SW480 (cell line): Measurements from ENCODE around the gene CELA3B.
A peak's percentile ranks its signal among the peaks of the same experiment; 100 is the strongest.
"Not testable (repeated sequence)": the region's sequence is repeated elsewhere in the genome, so short reads cannot be mapped to it uniquely, and the experiment has no call there.

Experiments
- DNase-seq: peaks from one replicate; pipeline ENCODE4 v3.0.0-alpha.2; 2016; ENCODE audit warnings: low spot score

The CELA3B gene

DNA sequence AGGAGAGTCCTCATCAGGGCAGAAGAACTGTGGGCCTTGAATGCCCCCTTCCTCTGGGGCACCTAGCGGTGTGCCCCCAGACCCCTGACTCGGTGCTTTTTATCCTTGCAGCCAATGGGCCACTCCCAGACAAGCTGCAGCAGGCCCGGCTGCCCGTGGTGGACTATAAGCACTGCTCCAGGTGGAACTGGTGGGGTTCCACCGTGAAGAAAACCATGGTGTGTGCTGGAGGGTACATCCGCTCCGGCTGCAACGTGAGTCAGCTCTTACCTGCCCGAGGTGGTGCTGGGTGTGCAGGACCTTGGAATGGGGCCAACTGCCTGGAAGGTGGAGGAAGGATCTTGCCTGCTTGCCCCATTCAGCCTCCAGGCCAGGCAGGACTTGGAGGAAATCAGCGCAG is 30.4 kb downstream of the CELA3B start:
- DNase-seq, result not testable (repeated sequence)

DNA sequence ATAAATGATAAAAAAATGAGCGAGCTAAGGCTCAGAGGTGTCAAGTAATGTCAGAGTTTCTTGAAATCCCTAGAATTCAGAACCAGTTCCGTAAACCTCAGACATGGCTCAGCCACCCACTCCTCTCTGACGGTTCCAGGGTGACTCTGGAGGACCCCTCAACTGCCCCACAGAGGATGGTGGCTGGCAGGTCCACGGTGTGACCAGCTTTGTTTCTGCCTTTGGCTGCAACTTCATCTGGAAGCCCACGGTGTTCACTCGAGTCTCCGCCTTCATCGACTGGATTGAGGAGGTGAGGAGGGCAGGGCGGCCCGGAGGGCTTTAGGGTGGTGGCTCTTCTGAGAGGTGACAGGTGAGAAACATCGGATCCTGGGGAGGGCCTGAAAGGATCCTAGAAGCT is 32.7 kb downstream of the CELA3B start:
- not testable (repeated sequence) for DNase-seq

DNA sequence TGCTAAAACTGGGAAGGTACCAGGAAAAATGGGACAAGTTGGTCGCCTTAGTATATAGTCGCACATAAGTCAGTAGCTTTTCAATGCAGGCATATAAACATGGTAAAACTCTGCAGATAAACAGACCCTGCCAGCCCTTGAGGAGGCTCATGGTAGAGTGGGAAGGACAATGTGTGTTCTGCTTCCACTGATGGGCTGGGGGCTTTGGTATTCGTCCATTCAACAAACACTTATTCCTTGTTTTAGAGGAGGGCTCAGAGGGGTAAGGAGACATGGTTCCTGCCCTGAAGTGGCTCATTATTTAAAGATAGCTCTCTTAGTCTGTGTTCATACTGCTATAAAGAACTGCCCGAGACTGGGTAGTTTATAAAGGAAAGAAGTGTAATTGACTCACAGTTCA is 35.9 kb downstream of the CELA3B start:
- not testable (repeated sequence) for DNase-seq

DNA sequence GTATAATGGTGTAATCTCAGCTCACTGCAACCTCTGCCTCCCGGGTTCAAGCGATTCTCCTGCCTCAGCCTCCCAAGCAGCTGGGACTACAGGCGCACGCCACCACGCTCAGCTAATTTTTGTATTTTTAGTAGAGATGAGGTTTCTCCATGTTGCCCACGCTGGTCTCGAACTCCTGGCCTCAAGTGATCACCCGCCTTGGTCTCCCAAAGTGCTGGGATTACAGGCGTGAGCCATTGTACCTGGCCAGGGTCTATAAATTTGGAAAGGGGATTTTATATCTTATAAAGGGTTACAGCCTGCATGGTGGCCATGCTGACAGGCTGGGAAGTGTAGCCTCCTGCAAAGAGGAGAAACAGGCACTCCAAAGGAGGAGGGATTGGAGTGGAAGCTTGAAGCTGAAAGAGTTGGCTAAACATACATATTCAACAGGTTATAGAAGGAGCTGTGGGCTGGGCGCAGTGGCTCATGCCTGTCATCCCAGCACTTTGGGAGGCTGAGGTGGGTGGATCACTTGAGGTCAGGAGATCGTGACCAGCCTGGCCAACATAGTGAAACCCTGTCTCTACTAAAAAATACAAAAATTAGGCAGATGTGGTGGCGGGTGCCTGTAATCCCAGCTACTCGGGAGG is 37.9 kb downstream of the CELA3B start:
- DNase-seq, result not testable (repeated sequence)

DNA sequence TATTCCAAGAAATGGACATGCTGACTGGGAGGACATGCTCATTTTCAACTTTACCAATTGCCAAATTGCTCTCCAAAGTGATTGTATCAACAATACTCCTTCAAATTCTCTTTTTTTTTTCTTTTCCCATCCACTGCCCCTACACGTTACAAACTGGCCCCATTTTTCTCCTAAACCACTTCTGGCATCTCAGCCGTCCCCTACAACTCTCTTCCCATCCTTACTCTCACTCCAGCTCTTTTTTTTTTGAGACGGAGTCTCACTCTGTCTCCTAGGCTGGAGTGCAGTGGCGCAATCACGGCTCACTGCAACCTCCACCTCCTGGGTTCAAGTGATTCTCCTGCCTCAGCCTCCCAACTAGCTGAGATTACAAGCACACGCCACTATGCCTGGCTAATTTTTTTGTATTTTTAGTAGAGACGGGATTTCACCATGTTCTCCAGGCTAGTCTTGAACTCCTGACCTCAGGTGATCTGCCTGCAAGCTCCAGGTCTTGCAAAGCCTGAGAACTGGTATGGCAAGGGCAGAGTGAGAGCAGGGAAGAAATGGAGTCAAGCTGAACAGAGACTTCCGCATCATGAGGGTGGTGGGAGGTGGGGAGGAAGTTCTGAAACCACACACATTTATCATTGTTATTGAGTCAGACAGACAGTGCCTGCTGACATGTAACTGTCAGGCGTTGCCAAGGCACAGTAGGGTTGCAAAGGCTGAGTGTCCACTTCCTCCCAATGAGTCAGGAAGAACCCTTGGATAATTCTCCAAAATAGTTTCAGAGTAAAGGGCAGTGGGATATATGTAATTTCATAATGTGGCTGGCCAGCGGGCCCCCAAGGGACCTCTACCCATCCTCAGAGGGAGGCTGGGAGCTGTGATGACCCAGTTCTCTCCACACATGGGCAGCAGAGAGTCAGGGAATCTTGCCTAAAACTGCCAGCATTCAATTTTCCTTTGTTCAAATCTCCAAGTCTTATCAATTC is 42.0 kb downstream of the CELA3B start:
- DNase-seq, result peak; percentile 40

DNA sequence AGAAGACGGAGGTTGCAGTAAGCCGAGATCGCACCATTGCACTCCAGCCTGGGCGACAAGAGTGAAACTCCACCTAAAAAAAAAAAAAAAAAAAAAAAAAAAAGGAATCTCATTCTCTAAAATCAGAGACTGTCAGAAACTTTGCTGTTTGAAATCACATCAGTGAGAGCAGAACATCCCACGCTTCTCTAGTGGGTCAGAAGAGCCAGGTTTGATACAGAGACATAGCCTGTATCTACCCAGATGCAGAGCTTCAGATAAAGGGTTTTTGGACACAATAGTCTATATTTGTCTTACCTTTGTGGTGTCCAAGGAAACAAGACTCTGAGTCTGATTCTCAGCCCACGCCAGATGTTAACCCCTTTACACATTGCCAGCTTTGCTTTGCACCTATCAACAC is 44.2 kb downstream of the CELA3B start:
- no peak for DNase-seq

DNA sequence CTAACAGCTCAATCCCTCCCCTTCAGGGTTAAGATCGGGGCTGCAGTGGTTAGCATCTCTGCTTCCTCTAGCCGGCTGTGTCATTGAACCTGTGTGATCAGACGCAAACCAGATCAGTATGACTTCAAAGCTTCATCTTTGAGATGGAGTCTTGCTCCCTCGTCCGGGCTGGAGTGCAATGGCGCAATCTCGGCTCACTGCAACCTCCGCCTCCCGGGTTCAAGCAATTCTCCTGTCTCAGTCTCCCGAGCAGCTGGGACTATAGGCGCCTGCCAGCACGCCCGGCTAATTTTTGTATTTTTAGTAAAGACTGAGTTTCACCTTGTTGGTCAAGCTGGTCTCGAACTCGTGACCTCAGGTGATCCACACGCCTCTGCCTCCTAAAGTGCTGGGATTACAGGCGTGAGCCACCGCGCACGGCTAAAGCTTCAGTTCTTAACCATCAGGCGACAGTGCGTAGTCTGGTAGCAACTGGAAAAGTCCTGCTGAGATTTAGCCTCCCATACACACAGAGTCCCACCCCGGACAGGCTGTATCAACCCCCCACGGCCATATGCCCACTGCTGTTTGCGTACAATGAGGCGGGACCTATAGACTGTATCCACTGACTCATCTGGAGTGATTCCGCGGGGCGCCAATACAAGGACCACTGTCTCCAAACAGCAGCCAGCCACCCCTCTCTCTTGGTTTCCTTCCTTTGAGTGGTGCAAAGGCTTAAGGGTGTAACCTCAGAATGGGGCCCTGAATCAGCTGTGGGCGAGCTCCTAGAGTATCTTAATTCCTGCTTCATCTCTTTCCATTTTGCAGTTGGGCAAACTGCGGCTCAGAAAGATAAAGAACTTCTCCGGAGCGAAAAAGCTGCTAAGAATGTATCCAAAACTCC is 47.9 kb downstream of the CELA3B start:
- DNase-seq, result peak; percentile 63

DNA sequence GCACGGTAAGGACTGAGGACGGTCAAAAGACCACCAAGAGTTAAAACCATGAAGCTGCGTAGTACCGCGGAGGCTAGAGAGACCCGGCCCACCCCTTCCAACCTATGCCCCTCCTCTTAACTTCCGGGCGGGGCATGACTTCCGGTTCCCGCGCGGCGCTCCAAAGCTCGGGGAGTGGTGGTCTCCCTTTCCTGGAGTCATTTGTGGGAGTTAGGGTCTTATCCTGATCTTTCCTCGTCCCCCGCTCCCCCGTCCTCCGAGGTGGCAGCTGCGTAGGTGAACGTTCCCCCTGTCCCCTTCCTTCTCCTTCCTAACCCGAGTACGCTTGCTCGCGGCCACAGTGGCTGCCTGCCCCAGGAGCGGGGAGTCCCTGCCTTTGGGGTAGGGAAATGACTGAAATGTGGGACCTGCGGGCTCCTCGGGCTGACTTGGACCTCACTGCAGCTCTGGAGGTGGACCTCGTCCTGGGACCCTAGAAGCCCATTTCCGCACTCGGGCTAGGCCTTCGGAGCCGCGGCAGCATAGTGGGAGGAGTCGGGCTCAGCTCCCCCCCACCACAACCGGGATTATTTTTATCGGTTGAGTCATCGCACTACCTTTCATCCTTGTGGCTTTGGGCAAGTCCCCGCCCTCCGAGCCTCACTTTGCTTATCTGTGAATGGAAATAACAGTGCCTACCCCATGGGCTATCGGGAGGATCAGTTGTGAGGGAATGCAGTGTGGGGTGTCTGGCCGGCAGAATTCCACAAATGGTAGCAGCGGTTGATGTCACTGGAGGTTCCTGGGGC is 48.7 kb downstream of the CELA3B start:
- peak; percentile 94 for DNase-seq

DNA sequence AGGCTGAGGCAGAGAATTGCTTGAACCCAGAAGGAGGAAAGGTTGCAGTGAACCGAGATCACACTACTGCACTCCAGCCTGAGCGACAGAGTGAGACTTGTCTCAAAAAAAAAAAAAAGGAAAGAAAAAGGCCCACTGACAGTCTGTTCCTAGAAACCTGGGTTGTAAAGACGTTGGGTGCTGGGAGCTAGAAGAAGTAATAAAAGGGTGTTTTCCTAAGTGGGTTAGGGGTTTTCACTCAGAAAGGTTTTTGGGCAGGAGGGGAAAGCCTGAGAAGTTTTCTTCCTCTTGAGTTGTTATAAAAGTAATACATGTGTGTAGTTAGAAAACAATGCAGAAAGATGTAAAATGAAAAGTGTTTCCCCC is 50.1 kb downstream of the CELA3B start:
- no peak for DNase-seq

DNA sequence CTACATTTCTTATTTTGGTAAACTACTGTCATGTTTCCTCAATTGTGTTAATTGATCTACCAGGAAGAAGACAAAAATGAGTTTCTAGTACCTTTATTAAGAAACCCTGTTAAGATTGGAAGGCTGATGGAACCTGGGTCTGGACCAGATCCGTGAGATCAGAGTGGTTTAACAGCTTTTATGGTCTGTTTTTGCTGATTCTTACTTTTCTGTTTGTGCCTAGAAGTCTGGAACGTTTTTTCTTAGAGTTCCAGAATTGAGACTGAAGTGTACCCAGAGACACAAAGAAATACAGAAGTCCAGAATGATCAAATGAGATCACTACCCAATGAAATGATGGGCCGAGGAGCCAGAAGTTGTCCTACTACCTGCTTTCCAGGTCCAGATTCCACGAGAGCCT is 53.2 kb downstream of the CELA3B start:
- DNase-seq, result no peak

DNA sequence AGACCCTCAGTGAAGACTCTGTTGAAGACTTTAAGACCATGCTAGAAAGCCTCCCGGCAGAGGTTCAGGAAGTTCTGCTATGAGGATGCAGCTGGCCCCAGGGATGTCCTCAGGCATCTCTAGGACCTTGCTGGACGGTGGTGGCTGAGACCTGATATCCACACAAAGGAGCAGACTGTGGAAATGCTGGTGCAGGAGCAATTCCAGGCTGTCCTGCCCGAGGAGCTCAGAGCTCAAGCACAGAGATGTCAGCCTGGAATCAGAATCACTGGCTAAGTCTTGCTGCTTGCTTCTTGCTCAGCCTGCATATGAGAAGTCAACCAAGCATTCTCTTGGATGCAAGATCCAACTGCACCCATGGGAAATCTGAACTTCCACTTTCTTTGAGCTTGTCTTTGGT is 53.7 kb downstream of the CELA3B start:
- no peak for DNase-seq

DNA sequence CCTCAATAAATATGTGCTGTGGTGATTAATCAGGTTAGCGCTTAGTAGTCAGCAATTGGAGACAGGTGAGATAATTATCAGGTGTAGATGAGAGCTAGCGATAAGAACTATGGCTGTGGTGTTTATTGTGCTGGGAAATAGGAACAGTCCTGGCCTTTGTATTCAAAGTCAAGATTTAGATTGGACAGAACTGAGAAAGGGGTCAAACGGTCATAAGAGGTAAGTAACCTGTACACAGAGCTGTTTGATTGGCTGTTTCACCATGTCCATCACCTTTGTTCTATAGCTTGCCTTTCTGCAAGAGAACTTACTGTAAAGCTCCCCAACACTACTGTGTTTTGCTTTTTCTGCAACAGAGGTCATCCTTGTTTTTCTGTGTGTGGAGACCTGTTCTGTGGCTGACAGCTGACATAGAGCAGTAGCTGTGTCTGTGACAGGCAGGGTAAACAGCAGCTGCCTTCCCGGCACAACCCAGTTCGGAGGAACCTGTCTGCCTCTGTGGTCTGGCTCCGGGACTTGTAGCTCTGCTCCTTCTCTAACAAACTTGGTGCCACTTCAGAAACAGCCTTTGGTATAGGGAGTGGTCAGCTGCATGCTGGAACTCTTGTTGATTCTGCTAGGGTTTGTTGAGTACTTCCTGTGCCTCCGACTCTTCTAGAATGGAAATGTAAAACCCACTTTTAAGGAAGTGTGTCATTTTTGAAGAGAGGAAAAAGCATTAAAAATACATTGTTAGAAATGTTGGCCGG is 54.6 kb downstream of the CELA3B start:
- DNase-seq, result no peak

DNA sequence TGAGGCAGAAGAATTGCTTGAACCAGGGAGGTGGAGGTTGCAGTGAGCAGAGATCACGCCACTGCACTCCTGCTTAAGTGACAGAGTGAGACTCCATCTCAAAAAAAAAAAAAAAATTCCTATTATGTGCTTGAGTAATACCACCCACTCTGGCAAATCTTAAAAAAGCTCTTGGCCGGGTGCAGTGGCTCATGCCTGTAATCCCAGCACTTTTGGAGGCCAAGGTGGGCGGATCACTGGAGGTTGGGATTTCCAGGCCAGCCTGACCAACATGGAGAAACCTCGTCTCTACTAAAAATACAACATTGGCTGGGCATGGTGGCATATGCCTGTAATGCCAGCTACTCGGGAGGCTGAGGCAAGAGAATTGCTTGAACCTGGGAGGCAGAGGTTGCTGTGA is 58.0 kb downstream of the CELA3B start:
- DNase-seq, result not testable (repeated sequence)

DNA sequence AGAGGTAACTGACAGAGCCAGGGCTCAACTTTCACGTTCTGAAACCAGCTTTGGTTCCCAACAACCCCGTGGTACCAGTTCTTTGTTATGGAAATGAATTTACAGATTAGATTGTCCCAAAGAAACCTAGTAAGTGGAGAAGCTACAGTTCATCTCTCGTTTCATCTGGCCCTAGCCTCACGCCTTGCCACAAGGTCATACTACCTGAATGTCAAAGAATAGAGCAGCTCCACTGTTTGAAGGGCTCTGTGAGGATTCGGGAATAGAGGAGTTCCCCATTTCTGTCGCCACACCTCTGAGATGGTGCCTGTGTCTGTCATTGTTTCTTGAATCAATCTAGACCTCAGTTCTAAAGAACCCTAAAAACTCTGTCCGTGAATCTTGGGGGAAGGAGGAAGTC is 60.7 kb downstream of the CELA3B start:
- DNase-seq, result no peak

DNA sequence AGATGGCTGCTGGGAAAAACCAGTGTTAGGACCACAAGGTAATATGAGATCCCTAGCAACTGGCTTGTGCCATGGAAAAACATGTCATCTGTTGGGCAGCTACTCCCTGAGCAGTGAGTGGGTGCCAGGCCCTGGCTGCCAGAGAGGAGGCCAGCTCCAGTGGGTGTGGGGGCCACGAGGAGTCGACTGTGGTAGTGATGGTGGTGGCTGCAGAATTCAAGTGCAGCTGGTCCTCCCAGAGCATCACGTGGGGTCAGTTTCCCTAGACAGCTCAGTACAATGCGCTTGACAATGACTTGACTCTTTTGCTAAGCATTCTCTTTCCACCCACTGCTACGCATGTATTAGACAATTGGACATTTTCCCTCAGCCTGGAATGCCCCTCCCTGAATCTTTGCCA is 61.2 kb downstream of the CELA3B start:
- DNase-seq, result no peak
